Activated CD4-positive, alpha-beta T cell treated with anti-CD3 and anti-CD28 coated beads, Interleukin-2, amount 50 U/mL, for 24 hours (primary cell): ENCODE results near the gene PIEZO1.
A peak's percentile ranks its signal among the peaks of the same experiment; 100 is the strongest.
"Not testable (repeated sequence)": the region's sequence is repeated elsewhere in the genome, so short reads cannot be mapped to it uniquely, and the experiment has no call there.

Source experiments
- DNase-seq, 2 donors: peaks; one replicate each; pipeline ENCODE4 v3.0.0-alpha.2; 2020; ENCODE audit warnings: low read depth in 1 of 2, low spot score in 1 of 2

Gene PIEZO1, protein sequence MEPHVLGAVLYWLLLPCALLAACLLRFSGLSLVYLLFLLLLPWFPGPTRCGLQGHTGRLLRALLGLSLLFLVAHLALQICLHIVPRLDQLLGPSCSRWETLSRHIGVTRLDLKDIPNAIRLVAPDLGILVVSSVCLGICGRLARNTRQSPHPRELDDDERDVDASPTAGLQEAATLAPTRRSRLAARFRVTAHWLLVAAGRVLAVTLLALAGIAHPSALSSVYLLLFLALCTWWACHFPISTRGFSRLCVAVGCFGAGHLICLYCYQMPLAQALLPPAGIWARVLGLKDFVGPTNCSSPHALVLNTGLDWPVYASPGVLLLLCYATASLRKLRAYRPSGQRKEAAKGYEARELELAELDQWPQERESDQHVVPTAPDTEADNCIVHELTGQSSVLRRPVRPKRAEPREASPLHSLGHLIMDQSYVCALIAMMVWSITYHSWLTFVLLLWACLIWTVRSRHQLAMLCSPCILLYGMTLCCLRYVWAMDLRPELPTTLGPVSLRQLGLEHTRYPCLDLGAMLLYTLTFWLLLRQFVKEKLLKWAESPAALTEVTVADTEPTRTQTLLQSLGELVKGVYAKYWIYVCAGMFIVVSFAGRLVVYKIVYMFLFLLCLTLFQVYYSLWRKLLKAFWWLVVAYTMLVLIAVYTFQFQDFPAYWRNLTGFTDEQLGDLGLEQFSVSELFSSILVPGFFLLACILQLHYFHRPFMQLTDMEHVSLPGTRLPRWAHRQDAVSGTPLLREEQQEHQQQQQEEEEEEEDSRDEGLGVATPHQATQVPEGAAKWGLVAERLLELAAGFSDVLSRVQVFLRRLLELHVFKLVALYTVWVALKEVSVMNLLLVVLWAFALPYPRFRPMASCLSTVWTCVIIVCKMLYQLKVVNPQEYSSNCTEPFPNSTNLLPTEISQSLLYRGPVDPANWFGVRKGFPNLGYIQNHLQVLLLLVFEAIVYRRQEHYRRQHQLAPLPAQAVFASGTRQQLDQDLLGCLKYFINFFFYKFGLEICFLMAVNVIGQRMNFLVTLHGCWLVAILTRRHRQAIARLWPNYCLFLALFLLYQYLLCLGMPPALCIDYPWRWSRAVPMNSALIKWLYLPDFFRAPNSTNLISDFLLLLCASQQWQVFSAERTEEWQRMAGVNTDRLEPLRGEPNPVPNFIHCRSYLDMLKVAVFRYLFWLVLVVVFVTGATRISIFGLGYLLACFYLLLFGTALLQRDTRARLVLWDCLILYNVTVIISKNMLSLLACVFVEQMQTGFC (N-terminal part only)

GRCh38 chr16:88785106-88785924, at the start of gene PIEZO1:
PIEZO1 (minus strand) TSS chr16:88785220; CDS start chr16:88784964, 256 bp downstream.
- DNase-seq: peak; percentile 68 to 69

- DNase-seq: no peak
These were observed 49.6 kb upstream of the PIEZO1 start for GRCh38 chr16:88834670-88835069.

GRCh38 chr16:88833086-88833485, 48.1 kb upstream of the PIEZO1 start:
- no peak for DNase-seq

DNA sequence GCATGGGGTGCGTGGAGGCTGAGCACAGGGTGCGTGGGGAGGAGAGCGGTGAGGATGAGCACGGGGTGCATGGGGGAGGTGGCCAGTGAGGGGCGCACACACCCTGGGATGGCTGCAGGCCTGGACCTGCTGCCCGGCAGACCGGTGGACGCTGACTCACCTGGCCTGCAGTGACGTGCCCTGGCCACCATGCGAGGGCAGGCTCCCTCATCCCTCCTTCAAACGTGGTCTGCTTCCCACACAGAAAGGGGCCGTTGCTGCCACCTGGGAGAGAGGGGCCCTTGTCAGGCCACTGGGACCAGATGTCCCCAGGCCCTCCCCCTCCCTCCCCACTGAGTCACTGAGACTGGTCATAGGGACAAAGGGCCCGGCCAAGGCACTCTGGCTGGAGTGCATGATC, 46.8 kb upstream of the PIEZO1 start:
- DNase-seq: no peak

DNA sequence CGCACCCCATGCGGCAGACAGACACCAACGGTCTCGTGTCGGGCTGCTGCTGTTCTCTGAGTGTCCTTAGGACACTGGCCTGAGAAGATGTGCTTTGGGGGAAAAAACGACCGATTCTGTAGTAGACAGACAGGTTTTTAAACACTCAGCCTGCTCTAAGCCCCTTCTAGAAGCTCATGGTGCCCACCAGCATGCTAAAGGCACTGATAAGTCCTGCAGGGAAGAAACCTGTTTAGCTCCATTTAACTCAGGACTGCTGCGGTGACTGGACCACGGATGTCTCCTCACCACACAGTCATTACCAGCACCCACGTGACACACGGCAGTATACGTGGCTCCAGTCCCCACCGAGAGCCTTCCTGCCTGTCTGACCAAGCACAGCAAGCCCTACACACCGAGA, 45.8 kb upstream of the PIEZO1 start:
- no peak for DNase-seq

- DNase-seq: no peak
These were observed 45.2 kb upstream of the PIEZO1 start for GRCh38 chr16:88830258-88830657.

GRCh38 chr16:88828711-88829110, 43.7 kb upstream of the PIEZO1 start:
- DNase-seq: no peak

- no peak for DNase-seq
These were observed 42.7 kb upstream of the PIEZO1 start for GRCh38 chr16:88827727-88828126.

DNA sequence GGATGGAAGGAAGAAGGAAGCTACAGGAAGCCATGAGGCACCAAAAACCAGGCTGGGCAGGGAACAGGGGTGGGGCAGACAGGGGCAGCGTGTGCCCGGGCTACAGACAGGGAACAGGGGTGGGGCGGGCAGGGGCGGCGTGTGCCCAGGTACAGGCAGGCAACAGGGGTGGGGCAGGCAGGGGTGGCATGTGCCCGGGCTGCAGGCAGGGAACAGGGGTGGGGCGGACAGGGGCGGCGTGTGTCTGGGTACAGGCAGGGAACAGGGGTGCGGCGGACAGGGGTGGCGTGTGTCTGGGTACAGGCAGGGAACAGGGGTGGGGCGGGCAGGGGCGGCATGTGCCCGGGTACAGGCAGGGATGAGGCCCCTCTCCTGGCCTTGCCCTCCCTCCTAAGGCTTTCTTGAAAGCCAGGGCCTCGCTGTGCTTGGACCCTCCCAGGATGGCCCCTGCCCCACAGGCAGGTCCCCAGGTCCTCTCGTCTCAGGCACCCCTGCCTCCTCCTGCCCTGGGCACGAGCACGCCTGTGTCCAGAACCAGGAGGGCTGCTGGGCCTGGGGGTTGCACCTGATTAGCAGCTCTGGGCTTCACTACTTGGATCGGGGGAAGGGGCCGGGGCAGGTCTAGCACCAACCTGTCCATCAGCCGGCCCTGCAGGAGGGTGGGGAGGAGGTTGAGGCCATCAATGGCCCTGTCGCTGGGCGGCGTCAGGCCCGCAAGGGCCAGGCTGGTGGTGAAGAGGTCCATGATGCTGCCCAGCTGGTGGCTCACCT, 41.2 kb upstream of the PIEZO1 start:
- no peak for DNase-seq

- DNase-seq: no peak
These were observed 40.1 kb upstream of the PIEZO1 start for GRCh38 chr16:88825146-88825545.

DNA sequence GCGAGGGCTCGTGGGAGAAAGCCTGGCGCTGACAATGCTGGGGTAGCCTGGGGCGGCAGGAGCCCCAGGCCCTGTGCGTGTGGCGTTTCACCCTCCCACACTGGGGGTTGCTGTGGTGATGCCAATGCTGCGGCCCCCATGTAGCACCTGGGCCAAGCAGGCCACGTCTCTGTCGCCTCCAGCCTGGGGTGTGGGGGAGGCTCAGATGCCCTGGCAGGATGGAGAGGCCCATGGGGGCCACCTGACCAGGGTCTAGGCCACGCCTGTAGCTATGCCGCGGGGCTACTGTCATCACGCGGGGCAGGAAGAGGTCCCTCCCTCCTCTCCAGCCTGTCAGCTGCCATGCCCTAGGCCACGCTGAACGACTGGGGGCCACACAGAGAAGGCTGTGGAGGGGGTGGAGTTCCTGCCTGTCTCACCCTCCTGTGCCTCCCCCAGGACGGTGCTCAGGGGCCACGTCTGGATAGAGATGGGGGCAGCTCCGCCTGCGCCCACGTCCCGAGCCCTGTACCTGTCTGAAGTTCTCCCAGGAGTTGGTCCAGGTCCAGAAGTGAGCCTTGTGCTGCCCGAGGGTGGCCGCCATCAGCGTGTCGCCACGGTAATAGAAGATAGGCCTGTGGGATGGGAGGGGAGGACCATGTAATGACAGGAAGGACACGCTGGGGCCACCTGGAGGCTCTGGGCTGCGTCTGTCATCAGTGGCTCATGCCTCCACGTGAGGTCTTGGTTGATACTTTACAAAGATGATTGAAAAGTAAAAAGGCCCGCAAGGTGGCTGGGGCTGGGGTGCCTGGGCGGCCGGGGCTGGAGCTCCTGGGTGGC, 39.4 kb upstream of the PIEZO1 start:
- no peak for DNase-seq

GRCh38 chr16:88823646-88824045, 38.6 kb upstream of the PIEZO1 start:
- not testable (repeated sequence) for DNase-seq

DNA sequence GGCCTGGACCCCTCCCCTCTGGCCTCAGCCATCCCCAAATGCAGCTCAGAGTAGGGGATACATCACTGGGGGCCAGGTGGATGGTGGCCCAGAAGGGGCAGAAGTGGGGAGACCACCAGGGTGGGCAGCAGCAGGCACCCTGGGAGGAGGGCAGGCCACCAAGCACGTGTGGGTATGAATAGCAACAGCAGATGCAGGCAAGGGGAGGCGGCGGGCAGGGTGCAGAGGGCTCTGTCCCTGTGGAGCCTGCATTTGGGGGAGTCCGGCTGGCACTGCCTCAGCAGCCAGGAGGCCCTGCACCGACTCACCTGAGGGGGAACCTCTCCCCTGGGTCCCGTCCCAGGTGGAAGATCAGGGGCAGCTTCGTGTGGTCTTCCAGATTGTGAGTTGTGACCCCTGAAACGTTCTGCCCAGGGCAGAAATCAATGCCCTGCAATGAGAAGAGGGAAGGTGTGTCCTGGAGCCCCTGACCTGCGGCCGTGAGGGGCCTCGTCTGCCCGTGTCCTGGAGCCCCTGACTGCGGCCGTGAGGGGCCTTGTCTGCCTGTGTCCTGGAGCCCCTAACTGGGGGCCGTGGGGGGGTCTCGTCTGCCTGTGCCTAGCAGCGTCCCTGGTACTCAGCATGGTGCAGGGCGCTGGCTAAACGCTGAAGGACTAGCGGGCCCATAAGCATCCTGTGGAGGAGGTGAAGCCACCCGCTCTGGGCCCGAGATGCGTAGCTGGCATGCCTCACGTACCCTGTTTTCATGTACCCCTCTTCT, 37.4 kb upstream of the PIEZO1 start:
- DNase-seq: no peak

DNA sequence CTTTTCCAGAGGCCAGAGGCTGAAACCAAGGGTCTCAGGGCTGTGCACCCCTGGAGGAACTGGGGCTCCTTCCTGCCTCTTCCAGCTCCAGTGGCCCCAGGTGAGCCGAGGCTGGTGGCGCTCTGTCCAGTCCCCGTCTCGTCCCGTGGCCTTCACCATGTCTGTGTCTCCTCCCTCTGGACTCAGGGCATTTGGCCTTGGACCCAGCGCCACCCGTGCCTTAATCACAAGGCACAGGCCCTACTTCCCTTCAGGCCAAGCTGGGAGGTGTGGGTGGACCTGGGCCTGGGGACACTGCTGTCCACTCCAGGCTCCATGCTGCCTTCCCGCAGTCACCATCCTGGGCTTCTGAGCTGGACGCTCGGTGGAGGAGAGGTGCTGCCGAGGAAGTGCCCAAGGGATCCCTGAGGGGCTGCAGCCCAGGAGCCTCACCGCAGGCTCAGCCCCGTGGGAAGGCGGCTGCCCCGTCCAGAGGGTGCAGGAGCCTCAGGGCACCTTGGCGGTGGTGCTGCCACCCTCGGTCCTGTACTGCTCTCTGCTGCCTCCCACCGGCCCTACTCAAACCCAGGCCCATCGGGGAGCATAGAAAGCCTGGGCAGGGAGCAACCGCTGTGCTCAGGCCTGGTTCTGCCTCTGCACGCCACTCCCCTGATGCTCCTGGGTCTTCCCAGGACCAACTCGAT, 36.3 kb upstream of the PIEZO1 start:
- no peak for DNase-seq

GRCh38 chr16:88820385-88821025, 35.5 kb upstream of the PIEZO1 start:
- no peak for DNase-seq

DNA sequence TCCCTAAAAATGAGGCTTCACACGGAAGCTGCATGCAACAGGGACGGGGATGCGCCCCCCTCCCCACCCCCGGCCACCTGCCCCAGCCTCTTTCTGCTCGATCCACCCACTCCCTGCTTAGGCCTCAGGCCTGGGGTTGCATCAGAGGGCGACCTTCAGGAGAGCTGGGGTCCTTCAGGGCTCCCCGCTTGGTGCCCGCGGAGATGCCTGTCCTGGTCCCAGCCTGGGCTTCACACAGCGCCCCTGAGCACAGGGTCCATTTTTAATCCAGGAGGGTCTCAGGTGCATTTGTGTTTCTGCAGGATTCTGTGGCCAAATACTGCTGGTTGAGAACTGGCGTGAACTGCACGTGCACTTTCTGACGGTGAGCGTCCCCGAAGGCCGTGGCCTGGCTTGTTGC, 34.1 kb upstream of the PIEZO1 start:
- no peak for DNase-seq

GRCh38 chr16:88818575-88818874, 33.5 kb upstream of the PIEZO1 start:
- DNase-seq: no peak
